ENCODE measurements around the gene ARID1B.

The ARID1B gene

GRCh38 chr6:156954816-156955215 is 177.6 kb downstream of the ARID1B start:
- DNase-seq (ENCODE audit: low read depth in 1 of 2, low spot score in 1 of 2): no peak

GRCh38 chr6:156955494-156956183 is 178.5 kb downstream of the ARID1B start:
- no peak for DNase-seq (ENCODE audit: low read depth in 1 of 2, low spot score in 1 of 2)

- DNase-seq (ENCODE audit: low read depth in 1 of 2, low spot score in 1 of 2): no peak
These were observed 179.1 kb downstream of the ARID1B start for GRCh38 chr6:156956286-156956685.

- DNase-seq (ENCODE audit: low read depth in 1 of 2, low spot score in 1 of 2): no peak
These were observed 180.9 kb downstream of the ARID1B start for GRCh38 chr6:156957931-156958547.

GRCh38 chr6:156960525-156960924 is 183.3 kb downstream of the ARID1B start:
- no peak for DNase-seq (ENCODE audit: low read depth in 1 of 2, low spot score in 1 of 2)

- no peak for DNase-seq (ENCODE audit: low read depth in 1 of 2, low spot score in 1 of 2)
These were observed 184.2 kb downstream of the ARID1B start for GRCh38 chr6:156961282-156961892.

GRCh38 chr6:156963712-156964700 is 186.8 kb downstream of the ARID1B start:
- DNase-seq (ENCODE audit: low read depth in 1 of 2, low spot score in 1 of 2): no peak

- DNase-seq (ENCODE audit: low read depth in 1 of 2, low spot score in 1 of 2): no peak
These were observed 190.7 kb downstream of the ARID1B start for GRCh38 chr6:156967852-156968251.

GRCh38 chr6:156969233-156969632 is 192.1 kb downstream of the ARID1B start:
- DNase-seq (ENCODE audit: low read depth in 1 of 2, low spot score in 1 of 2): no peak

GRCh38 chr6:156970595-156971112 is 193.5 kb downstream of the ARID1B start:
- no peak for DNase-seq (ENCODE audit: low read depth in 1 of 2, low spot score in 1 of 2)

GRCh38 chr6:156971153-156971885 is 194.1 kb downstream of the ARID1B start:
- no peak for DNase-seq (ENCODE audit: low read depth in 1 of 2, low spot score in 1 of 2)

GRCh38 chr6:156972145-156972544 is 195.0 kb downstream of the ARID1B start:
- DNase-seq (ENCODE audit: low read depth in 1 of 2, low spot score in 1 of 2): no peak

- no peak for DNase-seq (ENCODE audit: low read depth in 1 of 2, low spot score in 1 of 2)
These were observed 197.7 kb downstream of the ARID1B start for GRCh38 chr6:156974830-156975261.

- no peak for DNase-seq (ENCODE audit: low read depth in 1 of 2, low spot score in 1 of 2)
These were observed 198.2 kb downstream of the ARID1B start for GRCh38 chr6:156975414-156975813.

GRCh38 chr6:156976216-156977127 is 199.3 kb downstream of the ARID1B start:
- no peak for DNase-seq (ENCODE audit: low read depth in 1 of 2, low spot score in 1 of 2)

- DNase-seq (ENCODE audit: low read depth in 1 of 2, low spot score in 1 of 2): no peak
These were observed 200.5 kb downstream of the ARID1B start for GRCh38 chr6:156977527-156978291.

- no peak for DNase-seq (ENCODE audit: low read depth in 1 of 2, low spot score in 1 of 2)
These were observed 201.8 kb downstream of the ARID1B start for GRCh38 chr6:156978948-156979347.

GRCh38 chr6:156980515-156980914 is 203.3 kb downstream of the ARID1B start:
- DNase-seq (ENCODE audit: low read depth in 1 of 2, low spot score in 1 of 2): no peak

- no peak for DNase-seq (ENCODE audit: low read depth in 1 of 2, low spot score in 1 of 2)
These were observed 203.8 kb downstream of the ARID1B start for GRCh38 chr6:156980948-156981347.

All from activated T-helper 1 cell treated with anti-CD3 and anti-CD28 coated beads, Interleukin-2, amount 50 U/mL, for 16 hours (primary cell).